Left lung (tissue), 14 donors: Measurements from ENCODE around the gene TOB1. TPM values are rescaled to one million over a fixed set of nuclear protein-coding genes. Genes with fewer than 3 reads are reported as not detected.

Experiments used
- ATAC-seq: fragments of 200-7000 bp; cut with Tn5 transposase; one replicate; pipeline ENCODE4 v1.9.1; 2020; ENCODE audit warnings: moderate library complexity
- DNase-seq, 4 donors: peaks; one replicate each; pipeline ENCODE4 v3.0.0-alpha.2; 2013 to 2020
- H3K27ac ChIP-seq, 2 donors: fragments of 200-600 bp; sonication (generic) in 1 of 2; one replicate each; pipeline versions ENCODE4 v1.5.0 to v1.8.0; 2020 to 2021
- H3K27me3 ChIP-seq, 2 donors: fragments of 200-600 bp; sonication (generic) in 1 of 2; one replicate each; pipeline versions ENCODE4 v1.5.0 to v1.8.0; 2020 to 2021
- H3K36me3 ChIP-seq, 2 donors: fragments of 200-600 bp; sonication (generic) in 1 of 2; one replicate each; pipeline versions ENCODE4 v1.5.0 to v1.8.0; 2020 to 2021
- H3K4me1 ChIP-seq, 2 donors: fragments of 200-600 bp; one replicate each; pipeline ENCODE4 v1.8.0; 2021
- H3K4me3 ChIP-seq, 2 donors: fragments of 200-600 bp; sonication (generic) in 1 of 2; one replicate each; pipeline versions ENCODE4 v1.5.0 to v1.8.0; 2020 to 2021; ENCODE audit warnings: mild to moderate bottlenecking in 1 of 2
- H3K9me3 ChIP-seq, 2 donors: fragments of 200-600 bp; sonication (generic) in 1 of 2; one replicate each; pipeline versions ENCODE4 v1.5.0 to v1.8.0; 2020 to 2021
- CTCF ChIP-seq, 2 donors: fragments of 200-600 bp; sonication (generic) in 1 of 2; IDR thresholded peaks; one replicate each; pipeline versions ENCODE4 v1.5.0 to v1.8.0; 2021; ENCODE audit warnings: antibody characterized with exemption in 2 of 2
- intact Hi-C, 2 donors: fragments of 100-400 bp; cut with DNase I; formaldehyde crosslinking; loops; one replicate each; pipeline versions ENCODE4 v1.11.2 to v1.14.2; 2022
- long read RNA-seq, 12 donors: library from polyadenylated mRNA in 2 of 12; unstranded in 2 of 12; transcript quantifications; one replicate each; pipeline ENCODE4 v2.0.0 and lab custom pipeline, GENCODE V29; 2019 to 2026
- polyA plus RNA-seq, 6 donors: library from polyadenylated mRNA; unstranded; fragments of 120-200 nt; gene quantifications; one replicate each; pipeline ENCODE4 v1.2.1, GENCODE V29; 2013; ENCODE audit not compliant: insufficient read length in 6 of 6
- total RNA-seq, 2 donors: library from RNA; stranded (reverse); fragmentation: NEBNext Ultra II Directional; extraction: Animal tissue kit (Norgen Biotek cat#: 25700); gene quantifications; one replicate each; pipeline ENCODE4 v1.2.1, GENCODE V29; 2021
- donor health status: DM: no; HTN: yes; CAD: no.
- donor health status: DM: no; HTN: no; CAD: no.

The TOB1 gene, protein sequence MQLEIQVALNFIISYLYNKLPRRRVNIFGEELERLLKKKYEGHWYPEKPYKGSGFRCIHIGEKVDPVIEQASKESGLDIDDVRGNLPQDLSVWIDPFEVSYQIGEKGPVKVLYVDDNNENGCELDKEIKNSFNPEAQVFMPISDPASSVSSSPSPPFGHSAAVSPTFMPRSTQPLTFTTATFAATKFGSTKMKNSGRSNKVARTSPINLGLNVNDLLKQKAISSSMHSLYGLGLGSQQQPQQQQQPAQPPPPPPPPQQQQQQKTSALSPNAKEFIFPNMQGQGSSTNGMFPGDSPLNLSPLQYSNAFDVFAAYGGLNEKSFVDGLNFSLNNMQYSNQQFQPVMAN
- total RNA-seq (10 to 100 TPM; 53.4 to 81.1 TPM), polyA plus RNA-seq (10 to 100 TPM; 20.1 to 31.2 (median 28.7) TPM)
- long read RNA-seq, donor 1, transcript TOB1-202 (2 exons, 2,229 nt), result major isoform, 19 of 69 reads
- long read RNA-seq, donor 1, partial matches to known transcripts, result 48 of 69 reads
- long read RNA-seq, donor 1, other reads (novel, unspliced or antisense), result 0 of 69 reads
- long read RNA-seq, donor 2, transcript TOB1-202 (2 exons, 2,229 nt), result major isoform, 14 of 14 reads
- long read RNA-seq, donor 2, partial matches to known transcripts, result 0 of 14 reads
- long read RNA-seq, donor 2, other reads (novel, unspliced or antisense), result 0 of 14 reads
- long read RNA-seq, donor 3, transcript TOB1-202 (2 exons, 2,229 nt), result major isoform, 16 of 17 reads
- long read RNA-seq, donor 3, partial matches to known transcripts, result 0 of 17 reads
- long read RNA-seq, donor 3, other reads (novel, unspliced or antisense), result 0 of 17 reads
- long read RNA-seq, donor 4, partial matches to known transcripts, result 9 of 13 reads
- long read RNA-seq, donor 4, other reads (novel, unspliced or antisense), result 0 of 13 reads
- long read RNA-seq, donor 5, transcript TOB1-202 (2 exons, 2,229 nt), result major isoform, 11 of 66 reads
- long read RNA-seq, donor 5, partial matches to known transcripts, result 55 of 66 reads
- long read RNA-seq, donor 5, other reads (novel, unspliced or antisense), result 0 of 66 reads
- long read RNA-seq, donor 6, transcript TOB1-202 (2 exons, 2,229 nt), result major isoform, 12 of 12 reads
- long read RNA-seq, donor 6, partial matches to known transcripts, result 0 of 12 reads
- long read RNA-seq, donor 6, other reads (novel, unspliced or antisense), result 0 of 12 reads
- long read RNA-seq, donor 7, partial matches to known transcripts, result 34 of 35 reads
- long read RNA-seq, donor 7, other reads (novel, unspliced or antisense), result 0 of 35 reads
- long read RNA-seq, donor 8, partial matches to known transcripts, result 92 of 97 reads
- long read RNA-seq, donor 8, other reads (novel, unspliced or antisense), result 0 of 97 reads
- long read RNA-seq, donor 9, result 0 reads
- long read RNA-seq, donor 10, partial matches to known transcripts, result 0 of 2 reads
- long read RNA-seq, donor 10, other reads (novel, unspliced or antisense), result 1 of 2 reads
- long read RNA-seq, donor 11, result 0 reads
- long read RNA-seq, donor 12, transcript TOB1-202 (2 exons, 2,229 nt), result major isoform, 10 of 11 reads
- long read RNA-seq, donor 12, partial matches to known transcripts, result 0 of 11 reads
- long read RNA-seq, donor 12, other reads (novel, unspliced or antisense), result 0 of 11 reads

GRCh38 chr17:50866261-50866949 is at the start of gene TOB1:
TOB1 (minus strand) TSS chr17:50866354; CDS start chr17:50864017, 2,337 bp downstream.
- intact Hi-C loops, result loop anchor here in 1 of 2 donors (5.0 kb wide), 1 partner anchor 81 kb away; no protein-coding TSS in a partner anchor

DNA sequence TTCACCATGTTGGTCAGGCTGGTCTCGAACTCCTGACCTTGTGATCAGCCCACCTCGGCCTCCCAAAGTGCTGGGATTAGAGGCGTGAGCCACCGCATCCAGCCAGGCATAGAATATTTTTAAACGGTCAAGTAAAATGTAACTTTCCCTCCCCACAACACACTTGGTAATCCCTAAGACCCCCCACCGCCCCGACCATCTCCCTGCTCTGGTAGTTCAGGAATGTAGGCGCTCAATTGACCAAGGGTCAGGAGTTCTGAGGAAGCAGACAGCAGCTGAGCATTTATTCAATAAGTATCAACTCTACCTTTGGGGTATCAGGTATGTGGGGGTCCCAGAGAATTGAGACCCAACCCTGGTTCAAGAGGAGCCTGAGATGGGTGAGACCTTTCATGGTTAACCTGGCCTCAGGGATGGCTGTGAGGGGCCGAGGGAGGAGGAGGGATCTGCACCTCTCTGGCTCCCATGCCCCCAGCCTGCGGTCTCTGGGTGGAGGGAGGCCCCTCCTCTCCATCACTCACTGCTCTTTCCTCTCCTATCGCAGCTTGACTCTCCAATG is 48.4 kb upstream of the TOB1 start:
- no peaks in the 10 kb centered on the region for H3K9me3 ChIP-seq
- H3K36me3 ChIP-seq, result no peaks in the 10 kb centered on the region
- intact Hi-C loops, result no loop called here
- TF ChIP-seq CTCF (IDR thresholded peaks at IDR 0.05), result no peak
- H3K4me1 ChIP-seq, result peaks cover 0 to 43% of the 10 kb centered on the region in 2 donors
- no peak for ATAC-seq
- no peak for DNase-seq
- H3K27me3 ChIP-seq, result no peaks in the 10 kb centered on the region
- H3K27ac ChIP-seq, result no peak overlapping the region
- H3K4me3 ChIP-seq, result no peak overlapping the region

More at GRCh38 chr17:50866261-50866949, at the start of gene TOB1:
- ATAC-seq (peak; percentile 83), DNase-seq (peak; percentile 96 to 100 (median 98))
- Histone ChIP-seq H3K27me3 (no peaks in the 10 kb centered on the region), H3K27ac (peak within 1 kb of the TSS; percentile 97 to 100), H3K4me1 (peaks cover 4 to 44% of the 10 kb centered on the region in 2 donors), H3K36me3 (peaks cover 0 to 13% of the 10 kb centered on the region in 2 donors), H3K4me3 (peak within 1 kb of the TSS; percentile 88), H3K9me3 (no peaks in the 10 kb centered on the region)
- no peak for TF ChIP-seq CTCF (IDR thresholded peaks at IDR 0.05)

- H3K36me3 ChIP-seq, result no peaks in the 10 kb centered on the region
- no peaks in the 10 kb centered on the region for H3K27me3 ChIP-seq
- no peak overlapping the region for H3K27ac ChIP-seq
- H3K4me3 ChIP-seq, result no peak overlapping the region
- intact Hi-C loops, result no loop called here
- DNase-seq, result no peak
- TF ChIP-seq CTCF (IDR thresholded peaks at IDR 0.05), result no peak
- peaks cover 0 to 42% of the 10 kb centered on the region in 2 donors for H3K4me1 ChIP-seq
- H3K9me3 ChIP-seq, result no peaks in the 10 kb centered on the region
- ATAC-seq, result no peak
These were observed 47.0 kb upstream of the TOB1 start for GRCh38 chr17:50913120-50913519.

DNA sequence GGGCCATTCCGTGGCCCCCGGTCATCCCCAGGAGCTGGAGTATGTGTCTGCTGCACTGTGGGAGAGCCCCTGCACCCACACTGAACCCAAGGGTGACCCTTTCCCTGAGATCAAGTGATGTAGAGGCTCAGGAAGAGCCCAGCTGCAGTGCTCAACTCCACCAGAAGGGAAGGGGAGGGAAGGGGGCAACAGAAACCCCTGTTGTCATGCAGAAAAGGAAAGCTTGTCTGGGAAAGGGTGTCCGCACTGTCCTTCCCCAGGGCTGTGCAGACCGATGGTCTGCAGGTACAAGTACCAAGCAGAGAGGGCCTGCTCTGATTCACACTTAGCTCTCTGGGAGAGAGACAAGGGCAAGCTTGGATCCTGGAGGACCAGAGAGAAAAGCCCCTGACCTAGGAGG is 45.7 kb upstream of the TOB1 start:
- H3K36me3 ChIP-seq, result no peaks in the 10 kb centered on the region
- no peak for ATAC-seq
- no peaks in the 10 kb centered on the region for H3K27me3 ChIP-seq
- H3K4me3 ChIP-seq, result no peak overlapping the region
- no peak for DNase-seq
- peak overlapping the region in 1 of 2 donors; percentile 91 for H3K27ac ChIP-seq
- no peaks in the 10 kb centered on the region for H3K9me3 ChIP-seq
- no peak for TF ChIP-seq CTCF (IDR thresholded peaks at IDR 0.05)
- intact Hi-C loops, result no loop called here
- peaks cover 0 to 46% of the 10 kb centered on the region in 2 donors for H3K4me1 ChIP-seq
